Ecto neural progenitor cell (in vitro differentiated cells): ENCODE measurements around the gene PTPRJ.

ENCODE experiments used
- DNase-seq: peaks from one replicate; pipeline ENCODE4 v3.0.0-alpha.2; 2018; ENCODE audit warnings: low spot score

The PTPRJ gene

GRCh38 chr11:47995360-47995769 is 15.0 kb downstream of the PTPRJ start:
- no peak for DNase-seq

GRCh38 chr11:47997063-47998053 is 17.0 kb downstream of the PTPRJ start:
- no peak for DNase-seq

- no peak for DNase-seq
These were observed 18.0 kb downstream of the PTPRJ start for GRCh38 chr11:47998345-47998732.

GRCh38 chr11:47998733-47999359 is 18.5 kb downstream of the PTPRJ start:
- no peak for DNase-seq

- DNase-seq, result no peak
These were observed 20.1 kb downstream of the PTPRJ start for GRCh38 chr11:48000432-48000831.

- DNase-seq, result no peak
These were observed 21.2 kb downstream of the PTPRJ start for GRCh38 chr11:48001438-48002021.

GRCh38 chr11:48002561-48002960 is 22.2 kb downstream of the PTPRJ start:
- DNase-seq, result no peak

- no peak for DNase-seq
These were observed 23.6 kb downstream of the PTPRJ start for GRCh38 chr11:48003926-48004325.

- DNase-seq, result no peak
These were observed 24.1 kb downstream of the PTPRJ start for GRCh38 chr11:48004456-48004855.

- no peak for DNase-seq
These were observed 24.8 kb downstream of the PTPRJ start for GRCh38 chr11:48005136-48005535.

GRCh38 chr11:48005831-48006270 is 25.5 kb downstream of the PTPRJ start:
- peak; percentile 74 for DNase-seq

GRCh38 chr11:48006301-48006992 is 26.1 kb downstream of the PTPRJ start:
- no peak for DNase-seq

GRCh38 chr11:48007677-48008076 is 27.3 kb downstream of the PTPRJ start:
- no peak for DNase-seq

- no peak for DNase-seq
These were observed 28.6 kb downstream of the PTPRJ start for GRCh38 chr11:48008951-48009270.

GRCh38 chr11:48011102-48011797 is 30.9 kb downstream of the PTPRJ start:
- no peak for DNase-seq

GRCh38 chr11:48011798-48012391 is 31.5 kb downstream of the PTPRJ start:
- DNase-seq, result no peak

- DNase-seq, result no peak
These were observed 33.0 kb downstream of the PTPRJ start for GRCh38 chr11:48013269-48013901.

GRCh38 chr11:48014917-48015316 is 34.6 kb downstream of the PTPRJ start:
- DNase-seq, result no peak

- no peak for DNase-seq
These were observed 36.9 kb downstream of the PTPRJ start for GRCh38 chr11:48017105-48017830.

- no peak for DNase-seq
These were observed 37.6 kb downstream of the PTPRJ start for GRCh38 chr11:48017831-48018527.
